Osteocyte (in vitro differentiated cells): ENCODE data around the gene RGS11. TPM values are rescaled to one million over a fixed set of nuclear protein-coding genes. Genes with fewer than 3 reads are reported as not detected.

Experiments used
- DNase-seq: peaks from one replicate; pipeline ENCODE4 v3.0.0; 2021; ENCODE audit warnings: mixed read lengths; ENCODE audit not compliant: unreplicated experiment; ENCODE audit errors: extremely low spot score
- H3K27ac Mint-ChIP-seq: one replicate; pipeline ENCODE4 v1.8.0; 2021; ENCODE audit warnings: mild to moderate bottlenecking, mixed read lengths; ENCODE audit not compliant: unreplicated experiment
- H3K27me3 Mint-ChIP-seq: one replicate; pipeline ENCODE4 v1.8.0; 2021; ENCODE audit warnings: mixed read lengths; ENCODE audit not compliant: unreplicated experiment
- H3K36me3 Mint-ChIP-seq: one replicate; pipeline ENCODE4 v1.8.0; 2021; ENCODE audit warnings: mixed read lengths; ENCODE audit not compliant: unreplicated experiment
- H3K4me1 Mint-ChIP-seq: one replicate; pipeline ENCODE4 v1.8.0; 2021; ENCODE audit warnings: mixed read lengths; ENCODE audit not compliant: unreplicated experiment
- H3K4me3 Mint-ChIP-seq: one replicate; pipeline ENCODE4 v1.8.0; 2021; ENCODE audit warnings: mild to moderate bottlenecking, moderate library complexity, mixed read lengths; ENCODE audit not compliant: unreplicated experiment
- H3K9me3 Mint-ChIP-seq: one replicate; pipeline ENCODE4 v1.8.0; 2021; ENCODE audit warnings: mixed read lengths; ENCODE audit not compliant: unreplicated experiment
- long read RNA-seq: library from polyadenylated mRNA; unstranded; transcript quantifications from one replicate; pipeline ENCODE4 v2.0.0, GENCODE V29; 2021
- total RNA-seq: library from RNA; stranded (reverse); gene quantifications from 2 replicates; pipeline ENCODE4 v1.2.1, GENCODE V29; 2021
- TF ChIP-seq, protein P1 (sequence below): fragments of 200-600 bp; sonication (generic); IDR thresholded peaks from 2 replicates; pipeline ENCODE4 v1.5.0; 2021; ENCODE audit warnings: antibody characterized with exemption, mild to moderate bottlenecking, moderate library complexity

Gene RGS11
- 6.2 and 9.5 TPM in 2 replicates for total RNA-seq
- long read RNA-seq, partial matches to known transcripts = 0 of 1 reads
- long read RNA-seq, other reads (novel, unspliced or antisense) = 1 of 1 reads

DNA sequence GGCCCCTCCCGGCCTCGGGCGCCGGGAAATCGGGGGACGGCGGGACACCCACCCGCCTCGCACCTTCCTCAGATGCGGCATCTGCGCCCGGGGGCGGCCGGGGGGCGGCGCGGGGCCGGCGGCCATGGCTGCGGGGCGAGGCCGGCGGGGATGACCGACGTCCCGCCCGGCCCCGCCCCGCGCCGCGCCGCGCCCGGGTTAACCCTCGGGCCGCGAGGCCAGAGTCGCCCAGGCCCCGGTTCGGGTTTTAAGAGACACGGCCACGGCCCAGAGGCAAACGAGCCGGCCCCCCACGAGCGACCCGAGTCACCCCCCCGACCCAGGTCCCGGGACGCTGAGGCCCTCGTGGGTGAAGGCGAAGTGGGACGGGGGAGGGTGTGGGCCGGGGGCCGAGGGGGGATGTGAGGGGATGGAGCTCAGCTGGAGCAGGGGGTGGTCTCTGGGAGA lies at the start of gene RGS11:
Gene RGS11 (minus strand): TSS at position 159 of the 447 bp plus-strand sequence. CDS start 33 bp downstream, at position 126.
- no peaks in the 10 kb centered on the region for H3K4me1 Mint-ChIP-seq
- no peaks in the 10 kb centered on the region for H3K9me3 Mint-ChIP-seq
- peak within 1 kb of the TSS; percentile 13 for H3K27ac Mint-ChIP-seq
- no peaks in the 10 kb centered on the region for H3K27me3 Mint-ChIP-seq
- DNase-seq = no peak
- peak within 1 kb of the TSS; percentile 72 for H3K4me3 Mint-ChIP-seq
- TF ChIP-seq, protein P1, sequence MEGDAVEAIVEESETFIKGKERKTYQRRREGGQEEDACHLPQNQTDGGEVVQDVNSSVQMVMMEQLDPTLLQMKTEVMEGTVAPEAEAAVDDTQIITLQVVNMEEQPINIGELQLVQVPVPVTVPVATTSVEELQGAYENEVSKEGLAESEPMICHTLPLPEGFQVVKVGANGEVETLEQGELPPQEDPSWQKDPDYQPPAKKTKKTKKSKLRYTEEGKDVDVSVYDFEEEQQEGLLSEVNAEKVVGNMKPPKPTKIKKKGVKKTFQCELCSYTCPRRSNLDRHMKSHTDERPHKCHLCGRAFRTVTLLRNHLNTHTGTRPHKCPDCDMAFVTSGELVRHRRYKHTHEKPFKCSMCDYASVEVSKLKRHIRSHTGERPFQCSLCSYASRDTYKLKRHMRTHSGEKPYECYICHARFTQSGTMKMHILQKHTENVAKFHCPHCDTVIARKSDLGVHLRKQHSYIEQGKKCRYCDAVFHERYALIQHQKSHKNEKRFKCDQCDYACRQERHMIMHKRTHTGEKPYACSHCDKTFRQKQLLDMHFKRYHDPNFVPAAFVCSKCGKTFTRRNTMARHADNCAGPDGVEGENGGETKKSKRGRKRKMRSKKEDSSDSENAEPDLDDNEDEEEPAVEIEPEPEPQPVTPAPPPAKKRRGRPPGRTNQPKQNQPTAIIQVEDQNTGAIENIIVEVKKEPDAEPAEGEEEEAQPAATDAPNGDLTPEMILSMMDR = no peak
- H3K36me3 Mint-ChIP-seq = no peaks in the 10 kb centered on the region

- TF ChIP-seq, protein P1 = no peak
- no peaks in the 10 kb centered on the region for H3K9me3 Mint-ChIP-seq
- H3K4me1 Mint-ChIP-seq = peaks cover 4% of the 10 kb centered on the region
- no peak overlapping the region for H3K4me3 Mint-ChIP-seq
- H3K27me3 Mint-ChIP-seq = no peaks in the 10 kb centered on the region
- H3K36me3 Mint-ChIP-seq = no peaks in the 10 kb centered on the region
- no peak for DNase-seq
- H3K27ac Mint-ChIP-seq = no peak overlapping the region
These were observed 48.9 kb upstream of the RGS11 start for GRCh38 chr16:324451-325334.

DNA sequence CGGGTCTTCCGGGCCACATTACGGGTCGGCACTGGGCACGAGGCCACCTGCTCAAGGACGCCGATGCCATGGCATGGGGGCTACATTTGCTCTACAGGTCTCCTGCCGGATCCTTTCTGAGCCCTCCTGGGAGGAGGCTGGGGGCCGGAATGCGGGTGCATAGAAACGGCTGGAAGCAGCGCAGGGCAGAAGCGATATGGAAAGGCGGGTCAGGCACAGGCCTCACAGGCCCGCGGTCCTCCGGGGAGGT lies 48.4 kb upstream of the RGS11 start:
- TF ChIP-seq, protein P1 = no peak
- Mint-ChIP-seq H3K27ac (no peak overlapping the region), H3K36me3 (no peaks in the 10 kb centered on the region), H3K27me3 (no peaks in the 10 kb centered on the region), H3K4me1 (peaks cover 4% of the 10 kb centered on the region), H3K9me3 (no peaks in the 10 kb centered on the region), H3K4me3 (no peak overlapping the region)
- no peak for DNase-seq

DNA sequence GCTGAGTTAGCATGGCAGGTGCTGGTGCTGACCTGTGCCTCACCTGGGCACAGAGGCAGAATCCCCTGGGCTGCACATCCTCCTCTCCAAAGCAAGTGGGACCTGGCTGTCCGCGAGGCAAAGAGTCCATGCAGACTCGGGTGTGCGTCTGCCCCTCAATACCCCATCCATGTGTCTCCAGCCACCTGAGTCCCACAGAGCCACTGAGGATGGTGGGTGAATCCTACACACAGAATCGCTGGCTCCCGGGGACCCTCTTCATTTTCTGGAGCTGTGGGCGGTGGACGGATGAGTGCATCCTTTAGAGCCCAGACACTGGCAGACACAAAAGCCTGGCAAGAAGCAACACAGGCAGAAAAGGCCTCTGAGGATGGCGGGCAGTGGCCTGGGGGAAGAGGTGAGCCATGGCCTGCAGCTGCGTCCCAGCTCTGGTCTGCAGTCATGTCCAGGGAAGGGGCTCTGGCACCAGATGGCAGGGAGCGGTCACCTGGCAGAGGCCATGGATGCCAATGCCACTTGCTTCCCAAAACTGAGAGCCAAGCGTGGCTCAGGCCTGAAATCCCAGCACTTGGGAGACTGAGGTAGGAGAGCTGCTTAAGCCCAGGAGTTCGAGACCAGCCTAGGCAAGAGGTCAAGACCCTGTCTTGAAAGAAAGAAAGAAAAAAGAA lies 46.9 kb upstream of the RGS11 start:
- Mint-ChIP-seq H3K27me3 (no peaks in the 10 kb centered on the region), H3K4me3 (no peak overlapping the region), H3K4me1 (peaks cover 4% of the 10 kb centered on the region), H3K36me3 (no peaks in the 10 kb centered on the region), H3K27ac (no peak overlapping the region), H3K9me3 (no peaks in the 10 kb centered on the region)
- DNase-seq = no peak
- TF ChIP-seq, protein P1 = no peak

DNA sequence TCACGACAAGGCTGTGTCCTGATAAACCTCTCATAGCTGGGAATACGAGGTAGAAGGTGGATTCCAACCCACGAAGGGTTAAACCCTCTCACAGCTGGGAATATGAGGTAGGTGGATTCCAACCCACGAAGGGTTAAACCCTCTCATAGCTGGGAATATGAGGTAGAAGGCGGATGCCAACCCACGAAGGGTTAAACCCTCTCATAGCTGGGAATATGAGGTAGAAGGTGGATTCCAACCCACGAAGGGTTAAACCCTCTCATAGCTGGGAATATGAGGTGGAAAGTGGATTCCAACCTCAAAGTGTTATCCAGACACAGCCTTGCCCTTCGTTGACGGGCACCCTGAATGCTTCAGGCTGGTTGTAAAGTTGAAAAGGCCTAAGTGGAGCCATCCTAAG lies 45.8 kb upstream of the RGS11 start:
- TF ChIP-seq, protein P1 = no peak
- Mint-ChIP-seq H3K4me3 (no peak overlapping the region), H3K9me3 (no peaks in the 10 kb centered on the region), H3K27ac (no peak overlapping the region), H3K36me3 (no peaks in the 10 kb centered on the region), H3K27me3 (no peaks in the 10 kb centered on the region), H3K4me1 (peaks cover 1% of the 10 kb centered on the region)
- DNase-seq = no peak
